ENCODE measurements around the gene RPS14. TPM values are rescaled to one million over a fixed set of nuclear protein-coding genes. Genes with fewer than 3 reads are reported as not detected.

The RPS14 gene
- total and polyA plus RNA-seq, 9 donors: 2,234 to 9,295 (median 4,211) TPM

DNA sequence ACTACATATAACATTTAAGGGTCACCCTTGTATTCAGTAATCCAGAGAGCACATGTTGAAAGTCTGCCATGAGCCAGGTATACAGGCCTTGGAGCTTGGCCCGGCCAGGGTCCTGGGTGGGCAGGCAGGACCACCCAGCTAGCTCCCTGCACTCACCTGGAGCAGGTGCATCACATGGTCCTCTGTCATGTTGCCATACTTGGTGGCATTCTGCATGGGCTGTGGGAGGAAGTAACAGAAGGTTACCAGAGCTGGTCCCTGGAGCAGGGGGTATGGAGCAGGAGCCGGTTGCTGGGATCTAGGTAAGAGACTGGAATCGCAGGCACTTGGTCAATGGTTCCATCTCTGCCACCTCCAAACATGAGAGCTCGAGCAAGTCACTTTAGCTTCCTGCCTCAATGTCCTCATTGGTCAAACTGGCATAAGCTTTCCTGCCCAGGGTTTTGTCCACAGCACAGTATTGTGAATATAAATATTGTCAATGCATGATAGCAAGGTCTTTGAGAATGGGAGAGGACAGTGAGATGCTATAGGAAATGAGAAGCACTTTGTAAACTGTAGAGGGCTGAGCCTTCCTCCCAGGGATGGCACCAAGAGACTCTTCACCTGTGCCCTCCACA is 43.3 kb downstream of the RPS14 start:
- no peak overlapping the region for H3K4me3 ChIP-seq
- no peaks in the 10 kb centered on the region for H3K27me3 ChIP-seq
- TF ChIP-seq, protein P1, sequence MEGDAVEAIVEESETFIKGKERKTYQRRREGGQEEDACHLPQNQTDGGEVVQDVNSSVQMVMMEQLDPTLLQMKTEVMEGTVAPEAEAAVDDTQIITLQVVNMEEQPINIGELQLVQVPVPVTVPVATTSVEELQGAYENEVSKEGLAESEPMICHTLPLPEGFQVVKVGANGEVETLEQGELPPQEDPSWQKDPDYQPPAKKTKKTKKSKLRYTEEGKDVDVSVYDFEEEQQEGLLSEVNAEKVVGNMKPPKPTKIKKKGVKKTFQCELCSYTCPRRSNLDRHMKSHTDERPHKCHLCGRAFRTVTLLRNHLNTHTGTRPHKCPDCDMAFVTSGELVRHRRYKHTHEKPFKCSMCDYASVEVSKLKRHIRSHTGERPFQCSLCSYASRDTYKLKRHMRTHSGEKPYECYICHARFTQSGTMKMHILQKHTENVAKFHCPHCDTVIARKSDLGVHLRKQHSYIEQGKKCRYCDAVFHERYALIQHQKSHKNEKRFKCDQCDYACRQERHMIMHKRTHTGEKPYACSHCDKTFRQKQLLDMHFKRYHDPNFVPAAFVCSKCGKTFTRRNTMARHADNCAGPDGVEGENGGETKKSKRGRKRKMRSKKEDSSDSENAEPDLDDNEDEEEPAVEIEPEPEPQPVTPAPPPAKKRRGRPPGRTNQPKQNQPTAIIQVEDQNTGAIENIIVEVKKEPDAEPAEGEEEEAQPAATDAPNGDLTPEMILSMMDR (IDR thresholded peaks at IDR 0.05): no peak
- TF ChIP-seq POLR2A (IDR thresholded peaks at IDR 0.05) (no peak), EP300 (IDR thresholded peaks at IDR 0.05) (no peak)
- intact Hi-C loops (cut with DNase I): no loop called here
- no peak for DNase-seq
- H3K27ac ChIP-seq: no peak overlapping the region
- H3K9me3 ChIP-seq: no peaks in the 10 kb centered on the region
- peaks cover 6% of the 10 kb centered on the region for H3K4me1 ChIP-seq (ENCODE audit: insufficient read depth)
- 80 to 87% (median 87%) methylated on average over 4 of the region's 4 CpGs for WGBS, 3 donors
- H3K36me3 ChIP-seq: no peaks in the 10 kb centered on the region

DNA sequence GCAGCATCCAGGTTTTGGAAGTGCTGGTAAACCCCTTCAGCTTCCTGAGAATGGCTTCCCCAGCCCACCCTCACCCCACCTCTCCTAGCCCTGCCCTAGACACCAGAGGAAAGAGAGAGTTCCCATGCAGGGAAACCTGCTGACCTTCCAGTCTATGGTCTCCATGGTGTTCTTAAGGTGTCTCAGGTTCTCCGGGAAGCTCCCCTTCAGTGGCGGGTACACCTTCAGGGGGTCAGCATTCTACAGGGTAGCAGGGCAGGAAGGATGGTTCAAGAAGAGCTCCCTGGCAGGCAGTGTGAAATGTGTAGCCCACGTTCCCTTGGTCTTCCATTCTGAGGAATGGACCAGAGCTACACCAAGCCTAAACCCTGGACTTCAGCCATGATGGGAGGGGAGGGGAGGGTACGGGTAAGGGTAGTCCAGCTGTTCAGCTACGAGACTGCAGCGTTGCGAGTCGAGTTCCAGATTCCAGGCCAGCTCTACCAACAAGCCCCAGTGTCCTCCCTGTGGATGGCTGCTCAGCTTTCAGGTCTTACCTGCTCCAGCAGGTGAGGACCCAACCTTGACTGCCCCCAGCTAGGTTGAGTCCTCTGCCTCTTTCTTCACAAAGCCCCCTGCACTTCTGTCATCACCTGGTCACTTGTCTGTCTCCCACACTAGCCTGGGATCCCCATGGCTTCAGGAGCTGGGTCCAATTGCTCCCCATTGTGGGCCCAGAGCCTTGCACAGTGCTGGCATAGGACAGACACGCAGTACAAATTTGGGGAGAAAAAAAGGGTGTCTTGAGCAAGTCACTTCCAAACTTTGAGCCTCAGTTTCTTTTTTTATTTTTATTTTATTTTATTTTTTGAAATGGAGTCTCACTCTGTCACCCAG is 44.4 kb downstream of the RPS14 start:
- no peak overlapping the region for H3K27ac ChIP-seq
- peaks cover 6% of the 10 kb centered on the region for H3K4me1 ChIP-seq (ENCODE audit: insufficient read depth)
- no peaks in the 10 kb centered on the region for H3K27me3 ChIP-seq
- no peaks in the 10 kb centered on the region for H3K9me3 ChIP-seq
- H3K36me3 ChIP-seq: no peaks in the 10 kb centered on the region
- H3K4me3 ChIP-seq: no peak overlapping the region
- no peak for DNase-seq
- 54 to 68% (median 56%) methylated on average over 9 of the region's 9 CpGs for WGBS, 3 donors
- TF ChIP-seq EP300 (IDR thresholded peaks at IDR 0.05): no peak
- TF ChIP-seq, protein P1 (IDR thresholded peaks at IDR 0.05): no peak
- TF ChIP-seq POLR2A (IDR thresholded peaks at IDR 0.05): no peak
- intact Hi-C loops (cut with DNase I): no loop called here

DNA sequence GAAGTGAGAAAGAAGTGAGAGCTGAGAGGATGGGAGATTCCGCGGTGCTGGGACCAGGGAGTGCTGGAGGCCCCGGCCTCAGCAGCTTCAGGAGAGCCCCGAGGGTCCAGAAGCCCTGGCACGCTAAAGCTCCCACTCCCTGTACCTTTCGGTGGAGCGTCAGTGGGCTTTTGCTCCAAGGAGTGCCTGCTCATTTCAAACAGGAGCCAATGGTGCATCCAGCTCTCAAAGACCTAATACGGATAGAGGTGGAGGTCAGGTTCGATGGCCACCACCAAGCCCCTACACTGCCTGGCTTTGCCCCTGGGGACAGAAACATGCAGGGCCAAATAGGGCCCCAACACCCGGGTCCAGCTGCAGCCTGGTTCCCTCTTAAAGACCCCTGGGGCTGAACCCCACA is 45.0 kb downstream of the RPS14 start:
- TF ChIP-seq, protein P1 (IDR thresholded peaks at IDR 0.05): no peak
- TF ChIP-seq POLR2A (IDR thresholded peaks at IDR 0.05): no peak
- TF ChIP-seq EP300 (IDR thresholded peaks at IDR 0.05): no peak
- H3K9me3 ChIP-seq: no peaks in the 10 kb centered on the region

GRCh38 chr5:150404121-150404520 is 45.4 kb downstream of the RPS14 start:
- Histone ChIP-seq H3K36me3 (no peaks in the 10 kb centered on the region), H3K4me1 (ENCODE audit: insufficient read depth) (peaks cover 4% of the 10 kb centered on the region), H3K4me3 (no peak overlapping the region), H3K9me3 (no peaks in the 10 kb centered on the region), H3K27me3 (no peaks in the 10 kb centered on the region), H3K27ac (no peak overlapping the region)
- WGBS, 3 donors: 44 to 51% (median 45%) methylated on average over 5 of the region's 5 CpGs
- intact Hi-C loops (cut with DNase I): no loop called here
- TF ChIP-seq EP300 (IDR thresholded peaks at IDR 0.05) (no peak), POLR2A (IDR thresholded peaks at IDR 0.05) (no peak)
- TF ChIP-seq, protein P1 (IDR thresholded peaks at IDR 0.05): no peak
- DNase-seq: peak in 1 of 5 donors; percentile 69

More for the DNA sequence above, 45.0 kb downstream of the RPS14 start:
- Histone ChIP-seq H3K27me3 (no peaks in the 10 kb centered on the region), H3K27ac (no peak overlapping the region), H3K4me3 (no peak overlapping the region), H3K4me1 (ENCODE audit: insufficient read depth) (peaks cover 4% of the 10 kb centered on the region), H3K36me3 (no peaks in the 10 kb centered on the region)
- intact Hi-C loops (cut with DNase I): no loop called here
- WGBS, 3 donors: 90 to 93% (median 90%) methylated on average over 10 of the region's 10 CpGs
- DNase-seq: no peak
